ENCODE data around the gene PABPN1. TPM values are rescaled to one million over a fixed set of nuclear protein-coding genes. Genes with fewer than 3 reads are reported as not detected.
"Not testable (repeated sequence)": the region's sequence is repeated elsewhere in the genome, so short reads cannot be mapped to it uniquely, and the experiment has no call there.

Gene PABPN1
- polyA plus RNA-seq, 4 donors: 213 to 335 (median 293) TPM

DNA sequence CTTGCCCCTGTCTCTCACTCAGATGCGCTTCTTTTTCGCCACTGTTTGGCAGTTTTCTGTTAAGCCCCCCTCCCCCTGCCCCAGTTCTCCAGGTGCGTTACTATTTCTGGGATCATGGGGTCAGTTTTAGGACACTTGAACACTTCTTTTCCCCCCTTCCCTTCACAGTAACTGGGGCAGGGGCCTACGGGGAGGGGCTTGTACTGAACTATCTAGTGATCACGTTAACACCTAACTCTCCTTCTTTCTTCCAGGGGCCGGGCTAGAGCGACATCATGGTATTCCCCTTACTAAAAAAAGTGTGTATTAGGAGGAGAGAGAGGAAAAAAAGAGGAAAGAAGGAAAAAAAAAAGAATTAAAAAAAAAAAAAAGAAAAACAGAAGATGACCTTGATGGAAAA lies 3.7 kb downstream of the PABPN1 start:
- no peak for DNase-seq (ENCODE audit: low read depth in 4 of 4, low spot score in 2 of 4)

DNA sequence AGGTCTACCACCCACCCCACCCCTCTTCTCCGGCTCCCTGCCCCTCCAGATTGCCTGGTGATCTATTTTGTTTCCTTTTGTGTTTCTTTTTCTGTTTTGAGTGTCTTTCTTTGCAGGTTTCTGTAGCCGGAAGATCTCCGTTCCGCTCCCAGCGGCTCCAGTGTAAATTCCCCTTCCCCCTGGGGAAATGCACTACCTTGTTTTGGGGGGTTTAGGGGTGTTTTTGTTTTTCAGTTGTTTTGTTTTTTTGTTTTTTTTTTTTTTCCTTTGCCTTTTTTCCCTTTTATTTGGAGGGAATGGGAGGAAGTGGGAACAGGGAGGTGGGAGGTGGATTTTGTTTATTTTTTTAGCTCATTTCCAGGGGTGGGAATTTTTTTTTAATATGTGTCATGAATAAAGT lies 4.5 kb downstream of the PABPN1 start:
- not testable (repeated sequence) for DNase-seq (ENCODE audit: low read depth in 4 of 4, low spot score in 2 of 4)

DNA sequence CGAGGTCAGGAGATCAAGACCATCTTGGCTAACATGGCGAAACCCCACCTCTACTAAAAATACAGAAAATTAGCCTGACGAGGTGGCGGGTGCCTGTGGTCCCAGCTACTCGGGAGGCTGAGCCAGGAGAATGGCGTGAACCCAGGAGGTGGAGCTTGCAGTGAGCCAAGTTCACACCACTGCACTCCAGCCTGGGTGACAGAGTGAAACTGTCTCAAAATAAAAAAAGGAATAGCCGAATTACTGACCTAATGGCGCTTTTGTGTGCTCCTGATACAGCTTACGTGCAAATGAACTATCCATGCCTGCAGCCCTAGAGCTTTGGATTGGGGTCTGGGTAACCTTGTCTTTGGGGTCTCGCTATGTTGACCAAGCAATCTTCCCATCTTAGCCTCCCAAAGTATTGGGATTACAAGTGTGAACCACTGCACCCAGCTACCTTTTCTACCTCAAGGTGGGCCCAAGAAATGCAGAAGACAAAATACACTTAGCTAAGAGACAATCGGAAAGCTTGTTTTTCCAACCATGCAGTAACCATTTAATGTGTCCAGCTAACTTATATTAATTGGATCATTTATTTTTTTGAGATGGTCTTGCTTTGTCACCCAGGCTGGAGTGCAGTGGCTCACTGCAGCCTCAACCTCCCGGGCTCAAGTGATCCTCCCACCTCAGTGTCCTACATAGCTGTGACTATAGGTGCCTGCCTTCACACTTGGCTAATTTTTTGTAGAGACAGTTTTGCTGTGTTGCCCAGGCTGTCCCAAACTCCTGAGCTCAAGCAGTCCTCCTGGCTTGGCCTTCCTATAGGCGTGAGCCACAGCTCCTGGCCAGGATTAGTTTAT lies 5.5 kb downstream of the PABPN1 start:
- DNase-seq (ENCODE audit: low read depth in 4 of 4, low spot score in 2 of 4): no peak

DNA sequence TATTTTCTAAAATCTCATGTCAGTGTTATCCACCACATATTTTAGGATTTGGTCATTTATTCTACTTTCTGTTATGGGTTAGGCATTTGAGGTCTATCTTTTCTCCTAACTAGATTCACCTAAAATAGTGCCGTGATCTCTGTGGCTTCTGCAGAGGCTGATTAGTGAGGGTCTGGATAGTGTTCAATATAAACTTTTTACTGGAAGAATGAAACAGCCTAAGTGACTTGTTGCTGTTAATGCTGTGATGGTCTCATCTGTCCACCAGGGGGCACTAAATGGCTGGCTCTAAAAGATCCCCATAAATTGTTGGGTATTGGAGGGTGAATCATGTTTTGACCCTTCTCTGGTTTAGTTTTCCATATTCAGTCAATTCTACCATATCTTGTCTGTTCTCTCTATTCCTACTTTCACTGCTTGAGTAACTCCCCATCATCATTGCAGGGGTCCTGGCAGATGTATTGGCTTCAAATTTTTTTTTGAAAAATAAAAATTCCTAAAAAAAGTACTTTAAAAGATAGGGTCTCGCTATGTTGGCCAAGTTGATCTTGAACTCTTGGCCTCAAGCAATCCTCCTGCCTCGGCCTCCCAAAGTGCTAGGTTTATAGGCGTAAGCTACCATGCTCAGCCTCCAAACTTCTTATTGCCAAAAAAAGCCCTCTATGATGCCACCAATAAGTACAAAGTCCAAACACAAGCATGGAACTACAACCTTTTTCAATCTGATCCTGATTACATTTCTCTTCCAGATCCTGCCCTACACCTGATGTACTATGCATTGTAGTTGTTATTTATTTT lies 6.9 kb downstream of the PABPN1 start:
- peak in 3 of 4 donors; percentile 46 to 74 (median 47) for DNase-seq (ENCODE audit: low read depth in 4 of 4, low spot score in 2 of 4)

DNA sequence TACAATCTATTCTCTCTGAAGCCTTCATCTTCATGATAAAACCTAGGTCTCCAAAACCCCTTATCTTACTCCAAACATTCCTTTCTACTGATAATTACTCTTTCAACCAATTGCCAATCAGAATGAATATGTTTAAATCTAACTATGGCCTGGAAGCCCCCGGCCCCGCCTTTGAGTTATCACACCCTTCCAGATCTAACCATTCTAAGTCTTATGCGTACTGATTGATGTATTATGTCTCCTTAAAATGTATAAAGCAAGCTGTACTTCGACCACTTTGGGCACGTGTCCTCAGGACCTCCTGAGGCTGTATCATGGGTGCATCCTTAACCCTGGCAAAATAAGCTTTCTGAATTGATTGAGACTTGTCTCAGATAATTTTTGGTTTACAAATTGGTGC lies 14.4 kb downstream of the PABPN1 start:
- DNase-seq (ENCODE audit: low read depth in 4 of 4, low spot score in 2 of 4): no peak

DNA sequence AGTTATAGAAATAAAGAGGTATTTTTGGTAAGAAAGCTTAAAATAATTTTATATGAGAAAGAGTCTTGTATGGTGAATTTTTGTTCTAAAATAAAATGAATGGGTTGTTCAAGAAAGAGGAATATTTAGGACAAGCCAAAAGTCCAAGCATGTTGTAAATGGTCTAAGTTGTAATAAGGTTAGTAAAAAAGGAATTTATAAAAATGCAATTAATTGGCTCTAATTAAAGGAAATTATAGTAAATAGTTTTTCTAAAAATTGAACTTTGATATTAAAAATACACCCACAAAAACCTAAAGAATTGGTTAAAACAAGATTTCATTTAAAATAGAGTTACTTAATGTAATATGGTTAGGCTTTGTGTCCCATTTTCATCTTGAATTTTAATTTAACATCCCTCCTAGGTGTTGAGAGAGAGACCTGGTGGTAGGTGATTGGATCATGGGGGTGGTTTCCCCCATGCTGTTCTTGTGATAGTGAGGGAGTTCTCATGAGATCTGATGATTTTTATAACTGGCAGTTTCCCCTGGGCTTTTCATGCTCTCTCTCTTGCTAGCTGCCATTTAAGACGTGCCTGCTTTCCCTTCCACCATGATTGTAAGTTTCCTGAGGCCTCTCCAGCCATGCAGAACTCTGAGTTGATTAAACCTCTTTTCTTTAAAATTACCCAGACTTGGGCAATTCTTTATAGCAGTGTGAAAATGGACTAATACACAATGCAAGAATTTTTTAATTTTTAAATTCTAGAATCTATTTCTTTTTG lies 18.4 kb downstream of the PABPN1 start:
- no peak for DNase-seq (ENCODE audit: low read depth in 4 of 4, low spot score in 2 of 4)

DNA sequence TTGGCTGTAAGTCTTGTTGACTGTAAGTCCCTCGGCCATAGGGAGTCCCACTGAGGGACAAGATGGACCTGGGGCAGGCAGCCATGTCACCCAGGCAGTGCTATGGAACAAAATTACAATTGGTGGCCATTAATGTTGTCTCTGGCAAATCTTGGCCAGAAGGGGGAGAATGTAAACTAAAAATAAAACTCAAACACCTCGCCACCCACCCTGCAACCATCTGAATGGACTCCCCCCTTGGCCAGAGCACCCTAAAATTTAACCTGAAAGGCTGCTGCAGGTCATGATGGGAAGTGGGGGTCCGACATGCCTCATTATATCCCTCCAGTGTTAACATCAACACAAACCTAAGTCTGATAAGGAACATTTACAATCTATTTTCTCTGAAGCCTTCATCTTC lies 23.2 kb downstream of the PABPN1 start:
- DNase-seq (ENCODE audit: low read depth in 4 of 4, low spot score in 2 of 4): no peak

DNA sequence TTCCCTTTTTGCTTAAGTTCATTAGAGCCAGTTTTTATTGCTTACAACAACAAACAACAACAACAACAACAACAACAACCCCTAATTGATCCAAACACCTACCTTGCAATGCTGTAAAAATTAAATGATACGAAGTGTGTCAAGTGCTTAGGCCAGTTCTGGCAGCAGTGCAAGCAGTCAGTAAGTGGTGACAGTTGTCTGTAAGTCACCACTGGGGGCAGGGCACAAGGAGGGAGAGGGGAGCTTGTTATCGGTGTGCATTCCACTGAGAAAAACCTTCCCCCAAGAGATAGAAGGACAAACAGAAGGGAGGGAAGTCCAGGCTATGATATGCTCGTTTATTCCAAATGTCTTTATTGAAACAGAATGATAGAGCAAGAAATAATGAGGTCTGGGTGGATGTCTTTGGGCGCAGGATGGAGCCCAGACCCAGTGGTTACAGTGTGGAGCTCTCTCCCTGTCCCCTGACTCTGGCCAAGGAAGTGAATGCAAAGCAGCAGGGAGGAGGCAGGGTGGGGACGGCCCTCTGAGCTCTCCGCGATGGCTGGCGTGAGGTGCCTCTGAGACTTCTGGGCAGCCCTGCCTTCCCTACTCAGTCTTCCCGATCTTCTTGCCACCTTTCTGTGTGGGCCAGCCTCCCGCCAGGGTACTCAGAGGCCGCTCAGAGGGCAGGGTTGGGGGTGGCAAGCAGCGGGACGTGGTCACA lies 24.9 kb downstream of the PABPN1 start:
- DNase-seq (ENCODE audit: low read depth in 4 of 4, low spot score in 2 of 4): no peak

DNA sequence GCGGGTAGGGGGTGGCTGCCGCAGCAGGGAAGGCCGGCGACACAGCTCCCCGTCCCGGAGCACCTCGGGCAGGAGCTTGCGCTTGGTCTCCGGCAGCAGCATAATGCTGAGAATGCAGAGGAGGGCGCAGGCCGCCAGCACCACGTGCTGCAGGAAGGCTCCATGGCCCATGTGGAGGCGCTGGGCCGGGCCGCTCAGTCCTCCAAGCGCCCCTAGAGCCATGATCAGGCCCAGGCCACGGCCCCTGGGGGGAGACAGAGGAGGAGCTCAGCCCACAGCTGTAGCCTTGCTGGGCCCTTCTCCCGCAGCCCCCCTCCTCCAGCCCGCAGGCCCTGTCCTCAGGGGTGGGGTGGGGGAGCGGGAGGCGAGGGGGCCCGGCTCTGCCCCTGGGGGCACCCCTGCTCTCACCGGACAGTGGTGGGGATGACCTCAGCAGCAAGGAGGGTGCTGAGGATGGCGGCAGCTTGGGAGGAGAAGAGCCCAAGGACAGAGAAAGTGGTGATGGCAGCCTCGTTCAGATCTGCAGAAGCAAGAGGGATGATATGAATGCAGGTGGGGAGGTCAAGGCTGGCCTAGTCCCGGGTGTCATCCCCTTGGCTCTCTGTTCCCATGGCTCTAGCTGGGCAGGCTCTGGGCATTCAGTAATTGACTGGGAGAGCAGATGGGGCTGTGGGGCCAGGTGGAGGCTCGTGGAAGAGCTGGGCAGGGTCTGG lies 25.6 kb downstream of the PABPN1 start:
- DNase-seq (ENCODE audit: low read depth in 4 of 4, low spot score in 2 of 4): no peak

DNA sequence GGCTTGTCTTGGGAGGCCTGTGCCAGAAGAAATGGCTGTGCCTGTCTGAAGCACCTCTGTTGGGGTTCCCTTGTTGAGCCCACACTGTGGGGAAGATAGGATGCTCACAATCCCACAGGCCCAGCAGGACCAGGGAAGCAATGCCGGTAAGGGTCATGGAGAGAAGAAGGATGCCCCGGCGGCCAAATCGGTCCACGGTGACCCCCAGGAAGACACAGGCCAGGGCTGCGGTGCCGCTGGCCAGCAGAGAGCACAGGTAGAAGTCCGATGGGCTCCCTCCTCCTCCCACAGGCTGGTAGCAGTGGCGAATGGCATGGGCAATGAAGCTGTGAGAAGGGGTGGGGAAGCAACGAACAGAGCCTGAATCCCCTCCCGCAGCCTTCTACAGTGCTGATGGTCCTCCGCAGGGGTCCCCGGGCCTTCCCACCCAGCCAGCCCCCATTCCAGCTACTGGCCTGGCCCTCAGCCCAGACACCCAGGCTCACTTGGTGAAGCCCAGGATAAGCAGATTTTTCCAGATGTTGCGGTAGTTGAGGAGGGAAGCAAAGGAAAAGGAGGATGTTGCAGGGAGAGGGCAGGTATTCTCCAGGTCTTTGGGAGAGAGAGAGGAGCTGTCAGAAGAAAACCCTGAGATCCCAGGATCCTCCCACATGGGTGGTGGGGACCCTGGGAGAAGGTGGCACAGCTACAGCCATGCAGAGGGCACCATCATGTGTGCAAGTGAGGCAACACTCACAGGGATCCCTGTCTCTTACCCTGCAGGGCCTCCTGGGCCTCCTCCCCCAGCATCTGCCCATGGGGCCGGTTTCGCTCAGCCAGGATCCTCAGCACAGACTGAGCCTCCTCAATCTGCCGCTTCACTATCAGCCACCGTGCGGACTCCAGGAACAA lies 26.4 kb downstream of the PABPN1 start:
- no peak for DNase-seq (ENCODE audit: low read depth in 4 of 4, low spot score in 2 of 4)

DNA sequence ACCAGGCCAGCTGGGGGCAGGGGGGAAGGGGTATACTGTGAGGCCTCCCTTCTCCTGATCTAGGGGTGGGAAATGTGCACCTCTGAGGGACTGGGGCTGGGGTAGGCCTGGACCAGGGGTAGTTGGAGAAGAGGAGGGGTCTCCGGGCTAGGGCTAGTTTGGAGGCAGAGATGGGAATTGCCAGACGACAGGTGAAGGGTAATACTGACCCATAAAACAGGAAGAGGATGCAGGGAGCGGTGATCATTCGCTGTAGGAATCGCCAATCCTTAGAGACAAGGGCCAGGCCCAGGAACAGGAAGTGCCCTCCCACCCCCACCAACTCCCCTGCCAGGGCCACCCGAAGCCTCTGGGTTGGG lies 27.0 kb downstream of the PABPN1 start:
- no peak for DNase-seq (ENCODE audit: low read depth in 4 of 4, low spot score in 2 of 4)

DNA sequence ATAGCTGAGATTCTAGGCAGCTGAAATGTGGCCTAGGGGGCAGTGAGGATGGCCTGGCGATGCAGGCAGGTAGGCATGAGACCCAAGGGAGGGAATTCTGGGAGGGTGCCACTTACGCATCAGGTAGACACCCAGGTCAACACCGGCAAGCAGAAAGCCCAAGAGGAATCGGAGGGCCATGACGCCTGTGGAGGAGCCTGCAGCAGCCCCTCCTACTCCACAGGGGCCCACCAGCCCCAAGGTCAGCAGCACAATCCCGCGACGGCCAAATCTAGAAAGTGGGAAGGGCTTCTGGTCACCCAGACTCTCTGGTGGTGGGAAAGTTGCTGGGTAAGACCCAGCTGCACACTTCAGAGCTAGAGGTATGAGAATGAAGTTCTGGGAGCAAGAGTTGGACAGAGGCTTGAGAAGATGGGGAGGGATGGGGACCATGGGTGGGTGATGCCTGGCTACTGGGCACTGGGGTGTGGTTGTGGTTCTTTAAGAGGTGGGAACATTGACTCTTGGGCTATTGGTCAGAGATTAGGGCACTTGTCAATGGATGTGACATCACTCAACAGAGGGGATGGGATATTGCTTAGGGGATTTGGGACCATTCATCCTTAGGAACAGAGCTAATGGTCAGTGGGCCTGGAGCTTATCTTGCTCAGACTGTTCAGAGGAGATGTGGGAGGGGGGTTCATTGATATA lies 28.0 kb downstream of the PABPN1 start:
- DNase-seq (ENCODE audit: low read depth in 4 of 4, low spot score in 2 of 4): no peak

DNA sequence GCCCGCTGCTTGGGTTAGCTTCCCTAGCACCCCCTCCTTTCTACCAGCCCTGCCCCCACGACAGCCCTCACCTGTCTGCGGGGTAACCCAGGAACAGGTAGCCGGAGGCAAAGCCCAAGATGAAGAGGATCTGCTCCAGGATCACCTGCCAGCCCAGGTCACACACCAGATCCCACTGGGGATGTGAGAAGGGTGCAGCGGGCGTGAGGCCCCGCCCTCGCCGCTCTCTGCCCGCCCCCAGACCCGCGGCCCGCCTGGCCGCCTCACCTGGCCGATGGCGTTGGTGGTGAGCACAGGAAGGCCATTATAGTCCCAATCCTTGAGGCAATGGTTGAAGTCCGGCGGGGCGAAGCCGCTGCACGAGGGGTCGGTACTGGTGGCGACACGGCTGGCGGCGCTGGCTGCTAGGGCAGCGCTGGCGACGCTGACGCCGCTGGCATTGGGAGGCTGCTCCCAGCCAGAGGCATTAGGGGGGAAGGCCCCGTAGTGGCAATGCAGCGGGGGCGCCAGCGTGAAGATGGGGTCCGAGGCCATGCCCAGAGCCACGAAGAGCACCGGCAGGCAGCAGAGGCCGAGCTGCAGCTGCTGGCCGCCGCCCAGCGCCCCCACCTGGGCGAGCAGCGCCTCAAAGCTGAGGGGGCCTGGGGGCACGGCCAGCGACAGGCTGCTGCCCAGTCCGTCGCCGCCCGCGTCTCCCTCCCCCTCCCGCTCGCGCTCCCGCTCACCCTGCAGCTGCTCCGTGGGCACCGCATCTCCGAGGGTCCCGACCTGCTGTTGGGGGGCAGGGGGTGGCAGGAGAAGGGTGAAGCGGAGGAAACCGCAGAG lies 30.6 kb downstream of the PABPN1 start:
- peak in 2 of 4 donors; percentile 8 to 18 for DNase-seq (ENCODE audit: low read depth in 4 of 4, low spot score in 2 of 4)

DNA sequence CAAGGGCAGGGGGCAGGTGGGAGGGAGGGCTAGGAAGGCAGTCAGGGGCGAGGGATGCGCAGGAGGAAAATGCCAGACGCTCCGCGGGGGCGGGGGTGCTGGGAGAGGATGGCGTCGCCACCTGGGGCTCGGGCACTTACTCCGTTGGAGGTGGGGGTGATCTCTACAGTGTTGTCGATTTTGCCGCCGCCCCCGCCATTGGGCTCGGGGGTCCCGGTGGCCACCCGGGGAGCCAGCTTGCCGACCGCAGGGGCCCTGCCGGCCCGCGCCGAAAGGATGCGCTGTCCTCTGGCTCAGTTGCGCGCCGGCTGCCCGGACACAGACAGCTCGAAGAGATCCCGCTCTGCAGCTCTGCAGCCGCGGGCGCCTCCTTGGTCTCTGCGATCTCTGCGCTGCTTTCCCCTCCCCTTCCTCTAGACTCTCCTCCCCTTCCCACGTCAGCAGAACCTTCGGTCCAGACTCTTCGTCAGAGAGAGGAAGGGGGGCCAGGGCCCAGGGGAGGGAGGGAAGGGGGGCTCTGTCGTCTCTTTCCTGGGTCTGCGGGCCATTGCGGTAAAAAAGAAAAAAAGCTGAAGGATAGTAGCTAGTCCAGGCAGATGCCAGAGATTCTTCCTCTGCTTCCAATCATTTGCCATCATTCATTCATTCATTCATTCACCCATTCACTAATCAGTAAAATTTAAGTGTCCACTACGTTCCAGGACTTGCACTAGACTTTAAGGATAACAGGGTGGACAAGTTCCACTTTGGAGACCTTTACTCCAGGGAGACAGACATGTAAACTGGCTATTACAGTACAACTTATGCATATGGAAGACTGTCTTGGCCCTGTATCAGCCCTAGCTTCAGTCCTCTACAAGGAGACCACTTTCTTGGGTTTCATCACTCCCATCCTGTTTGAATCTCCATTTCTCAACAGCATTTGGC lies 31.5 kb downstream of the PABPN1 start, which contains the start of gene SLC22A17:
Gene SLC22A17, minus strand, starts transcription at position 382 of the 927 bp plus-strand sequence.
- DNase-seq (ENCODE audit: low read depth in 4 of 4, low spot score in 2 of 4): peak; percentile 67 to 87 (median 73)

DNA sequence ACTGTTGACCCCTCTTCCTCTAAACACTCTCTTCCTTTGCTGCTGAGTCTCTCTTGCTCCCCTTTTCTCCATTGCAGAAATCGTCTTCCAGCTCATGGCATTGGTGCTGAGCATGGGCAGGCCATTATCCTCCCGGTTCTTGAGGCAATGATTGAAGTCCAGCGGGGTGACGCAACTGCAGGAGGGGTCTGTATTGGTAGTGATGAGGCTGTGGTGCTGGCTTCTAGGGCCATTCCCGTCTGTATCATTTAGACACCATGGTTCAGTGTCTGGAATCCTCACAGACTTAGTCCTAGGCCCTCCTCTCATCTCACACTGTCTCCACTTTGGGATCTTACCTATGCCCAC lies 32.1 kb downstream of the PABPN1 start:
- no peak for DNase-seq (ENCODE audit: low read depth in 4 of 4, low spot score in 2 of 4)

DNA sequence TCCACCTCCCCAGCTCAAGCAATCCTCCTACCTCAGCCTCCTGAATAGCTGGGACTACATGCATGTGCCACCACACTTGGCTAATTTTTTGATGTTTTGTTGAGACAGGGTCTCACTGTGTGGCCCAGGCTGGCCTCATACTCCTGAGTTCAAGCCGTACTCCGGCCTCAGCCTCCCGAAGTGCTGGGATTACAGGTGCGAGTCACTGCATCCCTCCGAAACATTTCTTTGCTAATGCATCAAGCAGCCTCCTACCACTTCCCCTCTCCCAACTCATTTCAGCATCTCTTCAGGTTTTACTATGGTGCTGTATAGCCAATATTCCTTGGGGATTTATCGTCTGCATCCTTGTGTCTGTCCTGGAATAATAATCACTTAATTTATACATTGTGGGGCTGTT lies 33.7 kb downstream of the PABPN1 start:
- DNase-seq (ENCODE audit: low read depth in 4 of 4, low spot score in 2 of 4): no peak

Measured in left renal cortex interstitium (tissue), 4 donors.